HUES48 (cell line): ENCODE data around the gene DIP2C.

Experiments
- H3K27ac ChIP-seq: one replicate; pipeline ENCODE4 v1.7.0; 2013; ENCODE audit warnings: low read depth, low read length, inconsistent platforms
- H3K27me3 ChIP-seq: 2 replicates; pipeline ENCODE4 v1.6.1; 2013; ENCODE audit warnings: mild to moderate bottlenecking, low read length; ENCODE audit not compliant: control insufficient read depth, insufficient read depth
- H3K36me3 ChIP-seq: 2 replicates; pipeline ENCODE4 v1.6.1; 2013; ENCODE audit warnings: low read length; ENCODE audit not compliant: control insufficient read depth, insufficient read depth
- H3K4me1 ChIP-seq: 2 replicates; pipeline ENCODE4 v1.6.1; 2013; ENCODE audit warnings: mild to moderate bottlenecking, low read length; ENCODE audit not compliant: control insufficient read depth, insufficient read depth
- H3K4me3 ChIP-seq: 2 replicates; pipeline ENCODE4 v1.5.1; 2013; ENCODE audit warnings: mild to moderate bottlenecking, low read depth, low read length
- H3K9ac ChIP-seq: 2 replicates; pipeline ENCODE4 v1.6.1; 2013; ENCODE audit warnings: mild to moderate bottlenecking, low read depth, low read length, moderate library complexity
- H3K9me3 ChIP-seq: 2 replicates; pipeline ENCODE4 v1.6.1; 2013; ENCODE audit warnings: low read length; ENCODE audit not compliant: control insufficient read depth, insufficient read depth

The DIP2C gene

DNA sequence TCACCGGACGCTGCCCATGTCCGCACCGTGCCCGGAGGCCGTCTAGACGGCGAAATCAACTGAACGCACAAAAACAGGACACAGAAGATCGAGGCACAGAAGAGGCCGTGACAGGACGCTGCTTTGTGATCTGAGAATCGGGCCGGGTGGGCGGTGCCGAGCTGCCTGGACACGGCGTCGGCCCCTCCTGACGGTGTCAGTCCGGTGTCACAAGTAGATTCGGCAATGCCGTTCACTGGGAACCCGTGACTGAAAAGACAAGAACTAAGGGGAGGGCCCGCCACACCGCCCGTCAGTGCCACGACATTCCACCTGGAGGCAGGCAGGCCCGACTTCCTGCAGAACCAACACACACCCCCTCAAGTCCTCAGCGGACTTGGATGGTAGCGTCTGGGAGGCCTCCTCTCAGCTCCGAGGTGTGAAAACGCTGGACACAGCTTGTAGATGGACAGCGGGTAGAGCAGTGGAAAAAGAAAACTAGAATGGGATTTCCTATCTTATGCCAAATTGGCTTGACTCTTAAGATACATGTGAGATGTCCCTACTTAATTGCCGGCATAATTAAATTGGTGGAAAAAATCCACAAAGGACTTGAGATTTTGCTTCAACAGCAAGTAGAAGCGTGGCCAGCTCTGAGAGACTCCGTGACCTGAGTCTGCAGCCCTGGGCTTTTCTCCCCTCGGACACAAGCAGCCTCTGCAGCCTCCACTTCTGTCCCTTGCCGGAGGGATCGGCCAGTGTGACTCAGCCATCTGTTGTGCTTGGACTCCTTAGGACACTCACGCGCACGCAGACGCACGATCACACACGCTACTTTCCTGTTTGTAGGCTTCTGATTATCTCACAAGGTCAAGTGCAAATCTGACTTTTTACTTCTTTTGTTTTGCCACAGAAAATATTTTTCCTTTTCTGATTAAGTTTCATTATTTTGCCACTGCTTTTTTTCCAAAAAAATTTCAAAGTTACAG is 269.0 kb downstream of the DIP2C start:
- H3K27me3 ChIP-seq, result no peaks in the 10 kb centered on the region
- H3K4me1 ChIP-seq, result no peaks in the 10 kb centered on the region
- no peak overlapping the region for H3K9ac ChIP-seq
- H3K9me3 ChIP-seq, result no peaks in the 10 kb centered on the region
- H3K27ac ChIP-seq, result no peak overlapping the region
- no peaks in the 10 kb centered on the region for H3K36me3 ChIP-seq
- H3K4me3 ChIP-seq, result no peak overlapping the region

DNA sequence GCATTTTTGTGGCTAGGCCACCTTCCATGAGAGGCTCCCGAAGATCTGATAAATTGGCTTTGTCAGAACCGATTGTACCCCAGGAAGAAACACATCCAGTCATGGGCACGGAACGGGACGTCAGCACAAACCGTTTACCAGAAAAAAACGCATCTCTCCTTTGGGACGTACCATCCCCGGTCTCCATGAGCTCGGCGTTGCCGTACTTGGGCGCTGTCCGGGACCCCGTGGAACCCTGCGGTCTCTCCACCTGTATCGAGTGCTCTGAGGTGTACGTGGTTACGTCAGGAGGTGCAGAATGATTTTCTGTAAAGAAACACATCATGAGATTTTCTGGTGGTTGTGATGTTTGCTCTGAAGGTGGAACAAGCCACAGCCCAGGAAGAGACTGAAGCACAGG is 270.6 kb downstream of the DIP2C start:
- no peaks in the 10 kb centered on the region; the same call in 1 of the 2 replicates for H3K36me3 ChIP-seq
- H3K9me3 ChIP-seq, result no peaks in the 10 kb centered on the region
- no peak overlapping the region for H3K9ac ChIP-seq
- H3K27me3 ChIP-seq, result no peaks in the 10 kb centered on the region
- H3K4me1 ChIP-seq, result no peaks in the 10 kb centered on the region
- no peak overlapping the region for H3K4me3 ChIP-seq
- H3K27ac ChIP-seq, result no peak overlapping the region

DNA sequence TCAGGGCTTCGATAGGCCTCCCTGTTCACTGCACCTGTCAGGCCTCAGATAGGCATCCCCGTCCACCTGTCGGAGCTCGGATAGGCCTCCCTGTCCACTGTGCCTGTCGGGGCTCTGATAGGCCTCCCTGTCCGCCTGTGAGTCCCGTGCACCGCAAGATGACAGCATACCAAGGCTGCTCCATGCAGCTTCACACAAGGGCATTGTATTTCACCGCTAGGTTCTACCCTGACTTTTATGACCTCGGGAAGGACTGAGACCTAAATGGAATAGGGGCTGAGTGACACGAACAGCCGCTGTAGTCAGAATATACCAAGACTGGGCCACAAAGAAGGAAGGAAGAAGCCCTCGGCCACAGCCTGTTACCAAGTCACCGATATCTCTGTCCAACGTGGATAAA is 271.2 kb downstream of the DIP2C start:
- Histone ChIP-seq H3K4me1 (no peaks in the 10 kb centered on the region), H3K27me3 (no peaks in the 10 kb centered on the region), H3K36me3 (peaks cover 4% of the 10 kb centered on the region; the same call in 1 of the 2 replicates), H3K9ac (no peak overlapping the region), H3K4me3 (no peak overlapping the region), H3K27ac (no peak overlapping the region), H3K9me3 (no peaks in the 10 kb centered on the region)

DNA sequence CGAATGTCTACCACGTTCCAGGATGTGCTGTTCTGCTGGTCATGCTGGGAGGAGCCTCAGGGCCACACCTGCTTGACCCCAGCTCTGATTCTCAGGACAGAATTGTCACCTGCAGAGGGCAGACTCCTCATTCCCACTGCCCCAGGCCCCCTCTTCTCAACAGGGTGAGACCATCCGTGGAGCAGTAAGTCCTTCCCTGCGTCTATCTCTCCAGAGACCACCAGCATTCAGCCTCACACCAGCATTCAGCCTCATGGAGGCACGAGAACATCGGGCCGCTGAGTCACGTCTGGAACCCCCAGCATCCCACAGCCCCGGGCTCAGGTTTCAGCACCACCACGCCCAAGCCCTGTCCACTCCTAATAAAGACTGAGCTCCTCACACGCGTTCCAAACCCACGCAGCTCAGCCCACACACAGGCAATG is 273.4 kb downstream of the DIP2C start:
- Histone ChIP-seq H3K9me3 (no peaks in the 10 kb centered on the region), H3K27me3 (no peaks in the 10 kb centered on the region), H3K36me3 (peaks cover 4% of the 10 kb centered on the region; the same call in 1 of the 2 replicates), H3K4me1 (no peaks in the 10 kb centered on the region), H3K9ac (no peak overlapping the region), H3K27ac (no peak overlapping the region), H3K4me3 (no peak overlapping the region)

DNA sequence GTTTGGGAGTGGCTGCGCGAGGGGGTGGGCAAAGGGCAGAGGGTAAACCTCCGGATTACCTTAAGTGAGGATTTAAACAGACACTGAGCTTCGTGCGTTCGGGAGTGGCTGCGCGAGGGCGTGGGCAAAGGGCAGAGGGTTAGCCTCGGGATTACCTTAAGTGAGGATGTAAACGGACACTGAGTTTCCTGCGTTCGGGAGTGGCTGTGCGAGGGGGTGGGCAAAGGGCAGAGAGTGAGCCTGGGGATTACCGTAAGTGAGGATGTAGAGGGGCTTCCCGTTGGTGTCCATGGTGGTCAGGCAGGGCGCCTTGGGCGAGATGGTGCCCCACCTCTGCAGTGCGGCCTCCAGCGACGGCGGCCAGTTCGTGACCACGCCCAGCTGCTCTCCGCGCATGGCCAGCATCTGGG is 275.8 kb downstream of the DIP2C start:
- Histone ChIP-seq H3K9me3 (no peaks in the 10 kb centered on the region), H3K4me3 (no peak overlapping the region), H3K4me1 (no peaks in the 10 kb centered on the region), H3K36me3 (peaks cover 10% of the 10 kb centered on the region), H3K27me3 (no peaks in the 10 kb centered on the region), H3K27ac (no peak overlapping the region), H3K9ac (no peak overlapping the region)

DNA sequence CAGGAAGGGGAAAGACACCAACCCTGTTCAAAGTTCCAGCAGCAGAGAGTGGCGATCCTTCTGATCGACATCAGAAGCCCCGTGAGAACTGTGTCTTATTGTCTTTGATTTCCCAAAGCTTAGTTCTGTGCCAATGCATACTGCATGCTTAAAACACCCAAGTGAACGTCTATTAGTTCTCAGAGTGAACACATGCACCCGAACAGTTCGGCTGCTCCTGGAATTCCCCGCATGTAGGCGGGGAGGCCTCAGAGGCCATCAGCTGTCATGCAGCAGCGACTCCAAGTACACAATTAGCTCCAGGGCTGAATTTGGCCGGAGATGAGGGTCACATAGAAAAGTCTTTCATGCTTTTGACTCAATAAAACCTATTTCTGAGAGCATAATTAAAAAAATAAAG is 277.4 kb downstream of the DIP2C start:
- Histone ChIP-seq H3K4me3 (no peak overlapping the region), H3K27me3 (no peaks in the 10 kb centered on the region), H3K9ac (no peak overlapping the region), H3K9me3 (no peaks in the 10 kb centered on the region), H3K4me1 (no peaks in the 10 kb centered on the region), H3K27ac (no peak overlapping the region), H3K36me3 (peaks cover 14% of the 10 kb centered on the region)

DNA sequence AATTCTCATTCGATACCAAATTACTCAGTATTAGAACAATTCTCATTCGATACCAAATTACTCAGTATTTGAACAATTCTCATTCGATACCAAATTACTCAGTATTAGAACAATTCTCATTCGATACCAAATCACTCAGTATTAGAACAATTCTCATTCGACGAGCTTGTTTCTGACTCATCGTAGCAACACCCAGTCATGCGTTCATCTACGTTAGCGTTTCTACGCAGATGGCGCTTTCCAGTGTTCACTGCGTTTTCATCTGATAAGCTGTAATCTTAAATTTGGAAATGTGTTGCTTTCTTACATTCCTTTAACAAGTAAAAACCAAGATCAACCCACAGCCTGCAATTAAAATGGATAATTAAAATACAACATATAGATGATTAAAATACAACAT is 277.9 kb downstream of the DIP2C start:
- Histone ChIP-seq H3K27me3 (no peaks in the 10 kb centered on the region), H3K27ac (no peak overlapping the region), H3K36me3 (peaks cover 14% of the 10 kb centered on the region), H3K4me3 (no peak overlapping the region), H3K9ac (no peak overlapping the region), H3K9me3 (no peaks in the 10 kb centered on the region), H3K4me1 (no peaks in the 10 kb centered on the region)

DNA sequence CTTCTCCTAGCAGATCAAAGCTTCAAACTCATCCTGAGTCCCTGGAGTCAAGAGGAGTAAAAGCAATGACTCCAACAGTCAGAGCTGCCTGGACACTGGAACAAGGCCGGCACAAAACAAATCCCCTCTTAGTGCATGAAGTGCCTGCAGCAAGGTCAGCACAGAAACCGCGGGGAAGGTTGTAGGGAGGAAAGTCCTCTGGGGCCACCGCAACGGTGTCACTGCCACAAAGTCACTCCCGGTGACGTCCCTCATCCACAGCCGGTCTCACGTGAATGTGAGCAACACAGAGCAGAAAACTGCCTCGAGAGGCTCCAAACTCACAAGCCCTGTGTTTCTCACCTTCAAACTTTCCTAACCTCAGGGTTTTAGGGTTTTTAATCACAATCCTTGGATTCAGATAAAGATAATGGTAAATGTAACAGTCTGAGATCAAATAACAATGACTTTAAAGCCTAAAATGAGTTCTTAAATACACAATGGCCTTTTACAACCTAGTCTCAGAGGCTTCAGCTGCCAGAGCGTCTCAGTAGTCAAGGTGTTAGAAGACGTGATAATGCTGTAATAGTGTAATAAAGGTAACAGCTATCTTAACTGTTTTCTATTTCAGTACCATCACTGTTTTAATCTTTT is 279.9 kb downstream of the DIP2C start:
- Histone ChIP-seq H3K36me3 (peaks cover 14% of the 10 kb centered on the region), H3K27ac (no peak overlapping the region)

DNA sequence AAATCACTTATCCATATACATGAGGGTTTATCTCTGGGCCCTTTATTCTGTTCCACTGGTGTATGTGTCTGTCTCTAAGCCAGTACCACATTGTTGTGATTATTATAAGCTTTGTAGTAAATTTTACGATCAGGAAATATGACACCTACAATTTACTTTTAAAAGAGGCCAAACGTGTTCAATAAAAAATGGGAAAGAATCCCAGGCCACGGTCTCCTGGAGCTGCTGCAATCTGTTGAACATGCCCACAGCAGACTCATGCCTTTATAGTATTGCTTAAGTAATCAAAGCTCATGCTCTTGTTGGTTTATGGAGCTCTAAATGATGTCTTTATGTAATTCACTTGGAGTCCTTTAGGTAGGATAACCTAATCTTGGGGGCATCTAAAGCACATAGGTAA is 281.2 kb downstream of the DIP2C start:
- H3K9me3 ChIP-seq, result no peaks in the 10 kb centered on the region
- no peaks in the 10 kb centered on the region for H3K4me1 ChIP-seq
- no peak overlapping the region for H3K4me3 ChIP-seq
- H3K9ac ChIP-seq, result no peak overlapping the region
- no peak overlapping the region for H3K27ac ChIP-seq
- peaks cover 10% of the 10 kb centered on the region for H3K36me3 ChIP-seq
- no peaks in the 10 kb centered on the region for H3K27me3 ChIP-seq

More for the DNA sequence above, 279.9 kb downstream of the DIP2C start:
- H3K4me3 ChIP-seq, result no peak overlapping the region
- no peak overlapping the region for H3K9ac ChIP-seq
- no peaks in the 10 kb centered on the region for H3K27me3 ChIP-seq
- no peaks in the 10 kb centered on the region for H3K9me3 ChIP-seq
- no peaks in the 10 kb centered on the region for H3K4me1 ChIP-seq

DNA sequence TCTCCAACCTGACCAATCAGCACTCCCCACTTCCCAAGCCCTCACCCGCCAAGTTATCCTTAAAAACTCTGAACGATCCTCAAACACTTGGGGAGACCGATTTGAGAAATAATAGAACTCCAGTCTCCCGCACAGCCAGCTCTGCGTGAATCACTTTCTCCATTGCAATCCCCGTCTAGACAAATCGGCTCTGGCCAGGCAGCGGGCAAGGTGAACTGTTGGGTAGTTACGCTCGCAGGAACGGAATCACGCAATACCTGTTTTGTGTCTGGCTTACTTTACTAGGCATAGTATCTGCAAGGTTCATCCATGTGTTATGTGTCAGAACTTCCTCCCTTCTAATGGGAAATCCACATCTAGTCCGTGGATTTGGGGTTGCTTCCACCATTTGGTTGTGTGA is 282.5 kb downstream of the DIP2C start:
- Histone ChIP-seq H3K9me3 (no peaks in the 10 kb centered on the region), H3K27me3 (no peaks in the 10 kb centered on the region)

DNA sequence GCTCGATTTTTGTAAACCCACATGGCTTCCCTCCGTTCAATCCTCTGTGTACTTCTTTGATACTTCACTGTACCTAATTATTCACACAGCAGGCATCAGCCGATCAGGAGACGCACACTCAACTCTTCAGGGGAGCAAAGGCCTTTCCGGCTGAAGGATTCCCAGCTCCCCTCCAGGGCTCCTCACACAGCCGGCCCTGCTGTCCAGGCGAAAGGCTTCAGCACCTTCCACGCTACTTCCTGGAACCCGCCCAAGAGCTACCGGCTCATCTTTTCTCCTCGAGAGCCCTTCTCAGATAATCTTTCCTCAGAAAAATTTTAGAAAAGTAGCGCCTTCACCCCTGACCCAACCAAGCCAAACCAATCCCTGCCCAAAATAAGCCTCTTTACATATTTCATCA is 283.8 kb downstream of the DIP2C start:
- no peak overlapping the region for H3K9ac ChIP-seq
- H3K4me1 ChIP-seq, result no peaks in the 10 kb centered on the region
- no peaks in the 10 kb centered on the region for H3K9me3 ChIP-seq
- H3K4me3 ChIP-seq, result no peak overlapping the region
- no peak overlapping the region for H3K27ac ChIP-seq
- no peaks in the 10 kb centered on the region for H3K27me3 ChIP-seq
- H3K36me3 ChIP-seq, result peaks cover 10% of the 10 kb centered on the region

More for the DNA sequence above, 282.5 kb downstream of the DIP2C start:
- H3K9ac ChIP-seq, result no peak overlapping the region
- H3K27ac ChIP-seq, result no peak overlapping the region
- H3K4me1 ChIP-seq, result no peaks in the 10 kb centered on the region
- H3K4me3 ChIP-seq, result no peak overlapping the region
- H3K36me3 ChIP-seq, result peaks cover 10% of the 10 kb centered on the region
